Activated T-helper 2 cell treated with anti-CD3 and anti-CD28 coated beads, Interferon-gamma antibody, Interleukin-2, Interleukin-4, amounts not matched to agents 10 μg/mL and 5 μg/mL and 100 μg/mL, durations not matched to agents 14 hours and 24 hours and 36 hours (primary cell): ENCODE measurements around the gene RAB3IP. TPM values are rescaled to one million over a fixed set of nuclear protein-coding genes. Genes with fewer than 3 reads are reported as not detected.

Source experiments
- DNase-seq: peaks from one replicate; pipeline ENCODE4 v3.0.0; 2021; ENCODE audit warnings: low spot score
- H3K27ac Mint-ChIP-seq: one replicate; pipeline ENCODE4 v1.8.0; 2021; ENCODE audit warnings: mixed read lengths
- H3K27me3 Mint-ChIP-seq: one replicate; pipeline ENCODE4 v1.8.0; 2021; ENCODE audit warnings: low read depth, mixed read lengths
- H3K36me3 Mint-ChIP-seq: one replicate; pipeline ENCODE4 v1.8.0; 2021; ENCODE audit warnings: low read depth, mixed read lengths
- H3K4me1 Mint-ChIP-seq: one replicate; pipeline ENCODE4 v1.8.0; 2021; ENCODE audit warnings: low read depth, mixed read lengths
- H3K4me3 Mint-ChIP-seq: one replicate; pipeline ENCODE4 v1.8.0; 2021; ENCODE audit warnings: low read depth, mild to moderate bottlenecking, moderate library complexity, mixed read lengths
- H3K9me3 Mint-ChIP-seq: one replicate; pipeline ENCODE4 v1.8.0; 2021; ENCODE audit warnings: mixed read lengths
- intact Hi-C: fragments of 100-400 bp; cut with micrococcal nuclease; formaldehyde crosslinking; loops from one replicate; pipeline ENCODE4 v1.15.1; 2023
- total RNA-seq: library from RNA; stranded (reverse); gene quantifications from 2 replicates; pipeline ENCODE4 v1.2.3, GENCODE V29; 2022

Gene RAB3IP
- total RNA-seq, 1 donor from 2014 or later: 37.7 TPM

- Mint-ChIP-seq H3K4me1 (no peaks in the 10 kb centered on the region), H3K4me3 (no peak within 1 kb of the TSS), H3K27ac (no peak within 1 kb of the TSS), H3K36me3 (no peaks in the 10 kb centered on the region), H3K27me3 (peaks cover 6% of the 10 kb centered on the region), H3K9me3 (no peaks in the 10 kb centered on the region)
- DNase-seq: no peak
- intact Hi-C loops: no loop called here
Measured at GRCh38 chr12:69824966-69825560, 86.4 kb downstream of the RAB3IP start, which contains the start of gene MYRFL. Gene MYRFL (plus strand): TSS chr12:69825227. CDS start chr12:69825518, 291 bp downstream.

GRCh38 chr12:69828897-69829296 is 90.2 kb downstream of the RAB3IP start:
- Mint-ChIP-seq H3K4me1 (no peaks in the 10 kb centered on the region), H3K27ac (no peak overlapping the region), H3K4me3 (no peak overlapping the region), H3K36me3 (no peaks in the 10 kb centered on the region), H3K9me3 (no peaks in the 10 kb centered on the region), H3K27me3 (peaks cover 6% of the 10 kb centered on the region)
- intact Hi-C loops: no loop called here
- no peak for DNase-seq

- H3K4me3 Mint-ChIP-seq: no peak overlapping the region
- intact Hi-C loops: no loop called here
- no peak for DNase-seq
- no peaks in the 10 kb centered on the region for H3K36me3 Mint-ChIP-seq
- no peaks in the 10 kb centered on the region for H3K4me1 Mint-ChIP-seq
- H3K9me3 Mint-ChIP-seq: no peaks in the 10 kb centered on the region
- H3K27ac Mint-ChIP-seq: no peak overlapping the region
- H3K27me3 Mint-ChIP-seq: peaks cover 6% of the 10 kb centered on the region
Measured at GRCh38 chr12:69833696-69834095, 95.0 kb downstream of the RAB3IP start.

GRCh38 chr12:69834147-69834546 is 95.5 kb downstream of the RAB3IP start:
- Mint-ChIP-seq H3K4me1 (no peaks in the 10 kb centered on the region), H3K36me3 (no peaks in the 10 kb centered on the region), H3K27me3 (peaks cover 5% of the 10 kb centered on the region), H3K27ac (no peak overlapping the region), H3K9me3 (no peaks in the 10 kb centered on the region), H3K4me3 (no peak overlapping the region)
- no peak for DNase-seq
- intact Hi-C loops: no loop called here

GRCh38 chr12:69834576-69834975 is 95.9 kb downstream of the RAB3IP start:
- Mint-ChIP-seq H3K9me3 (no peaks in the 10 kb centered on the region), H3K27ac (no peak overlapping the region), H3K4me3 (no peak overlapping the region), H3K27me3 (peaks cover 1% of the 10 kb centered on the region), H3K4me1 (no peaks in the 10 kb centered on the region), H3K36me3 (no peaks in the 10 kb centered on the region)
- intact Hi-C loops: no loop called here
- no peak for DNase-seq

- Mint-ChIP-seq H3K4me3 (no peak overlapping the region), H3K27me3 (no peaks in the 10 kb centered on the region), H3K4me1 (no peaks in the 10 kb centered on the region), H3K36me3 (no peaks in the 10 kb centered on the region), H3K9me3 (no peaks in the 10 kb centered on the region), H3K27ac (no peak overlapping the region)
- DNase-seq: no peak
- intact Hi-C loops: no loop called here
Measured at GRCh38 chr12:69835081-69835480, 96.4 kb downstream of the RAB3IP start.

- intact Hi-C loops: no loop called here
- no peak overlapping the region for H3K27ac Mint-ChIP-seq
- peaks cover 2% of the 10 kb centered on the region for H3K27me3 Mint-ChIP-seq
Measured at GRCh38 chr12:69836015-69836414, 97.4 kb downstream of the RAB3IP start.

GRCh38 chr12:69837191-69837590 is 98.5 kb downstream of the RAB3IP start:
- no peaks in the 10 kb centered on the region for H3K9me3 Mint-ChIP-seq
- DNase-seq: no peak
- no peak overlapping the region for H3K4me3 Mint-ChIP-seq
- H3K36me3 Mint-ChIP-seq: no peaks in the 10 kb centered on the region
- H3K27ac Mint-ChIP-seq: no peak overlapping the region
- intact Hi-C loops: no loop called here
- H3K27me3 Mint-ChIP-seq: peaks cover 4% of the 10 kb centered on the region
- no peaks in the 10 kb centered on the region for H3K4me1 Mint-ChIP-seq

More at GRCh38 chr12:69836015-69836414, 97.4 kb downstream of the RAB3IP start:
- DNase-seq: no peak
- Mint-ChIP-seq H3K36me3 (no peaks in the 10 kb centered on the region), H3K4me1 (no peaks in the 10 kb centered on the region), H3K9me3 (no peaks in the 10 kb centered on the region), H3K4me3 (no peak overlapping the region)

- no peaks in the 10 kb centered on the region for H3K9me3 Mint-ChIP-seq
- intact Hi-C loops: no loop called here
Measured at GRCh38 chr12:69837657-69838415, 99.2 kb downstream of the RAB3IP start.

GRCh38 chr12:69840727-69841126 is 102.1 kb downstream of the RAB3IP start:
- Mint-ChIP-seq H3K36me3 (no peaks in the 10 kb centered on the region), H3K9me3 (no peaks in the 10 kb centered on the region), H3K27ac (no peak overlapping the region), H3K27me3 (peaks cover 4% of the 10 kb centered on the region), H3K4me3 (no peak overlapping the region), H3K4me1 (no peaks in the 10 kb centered on the region)
- intact Hi-C loops: no loop called here
- no peak for DNase-seq

More at GRCh38 chr12:69837657-69838415, 99.2 kb downstream of the RAB3IP start:
- H3K27me3 Mint-ChIP-seq: peaks cover 4% of the 10 kb centered on the region
- H3K27ac Mint-ChIP-seq: no peak overlapping the region
- no peak overlapping the region for H3K4me3 Mint-ChIP-seq
- no peaks in the 10 kb centered on the region for H3K4me1 Mint-ChIP-seq
- H3K36me3 Mint-ChIP-seq: no peaks in the 10 kb centered on the region
- DNase-seq: no peak

GRCh38 chr12:69843608-69844007 is 104.9 kb downstream of the RAB3IP start:
- Mint-ChIP-seq H3K4me1 (no peaks in the 10 kb centered on the region), H3K4me3 (no peak overlapping the region), H3K9me3 (no peaks in the 10 kb centered on the region), H3K27ac (no peak overlapping the region), H3K27me3 (peaks cover 4% of the 10 kb centered on the region), H3K36me3 (no peaks in the 10 kb centered on the region)
- DNase-seq: no peak
- intact Hi-C loops: no loop called here

- no peaks in the 10 kb centered on the region for H3K9me3 Mint-ChIP-seq
- intact Hi-C loops: no loop called here
- no peaks in the 10 kb centered on the region for H3K36me3 Mint-ChIP-seq
- H3K4me1 Mint-ChIP-seq: no peaks in the 10 kb centered on the region
- no peak overlapping the region for H3K4me3 Mint-ChIP-seq
- H3K27ac Mint-ChIP-seq: no peak overlapping the region
- DNase-seq: no peak
- H3K27me3 Mint-ChIP-seq: peaks cover 4% of the 10 kb centered on the region
Measured at GRCh38 chr12:69844416-69844815, 105.8 kb downstream of the RAB3IP start.

- Mint-ChIP-seq H3K9me3 (no peaks in the 10 kb centered on the region), H3K36me3 (no peaks in the 10 kb centered on the region), H3K27ac (no peak overlapping the region), H3K4me1 (no peaks in the 10 kb centered on the region), H3K27me3 (peaks cover 4% of the 10 kb centered on the region), H3K4me3 (no peak overlapping the region)
- no peak for DNase-seq
- intact Hi-C loops: no loop called here
Measured at GRCh38 chr12:69844836-69845235, 106.2 kb downstream of the RAB3IP start.
